H1 (cell line): Measurements from ENCODE around the gene RECK. TPM values are rescaled to one million over a fixed set of nuclear protein-coding genes. Genes with fewer than 3 reads are reported as not detected.

Experiments used
- CTCF ChIA-PET: fragments of 300-600 bp; sonication (Branson Sonifier 250); formaldehyde crosslinking; loops from one replicate; lab custom pipeline; 2021; ENCODE audit not compliant: partially characterized antibody; lab: Charles Lee
- POLR2A ChIA-PET: fragments of 300-600 bp; sonication (Branson Sonifier 250); formaldehyde crosslinking; loops from one replicate; lab custom pipeline; 2021; ENCODE audit warnings: inconsistent platforms; ENCODE audit not compliant: partially characterized antibody; lab: Charles Lee
- DNase-seq, 2 experiments: peaks; one replicate each; pipeline versions ENCODE4 v3.0.0 to v3.0.0-alpha.2; 2010 to 2022; ENCODE audit warnings: low spot score in 2 of 2, low read depth in 1 of 2, mixed read lengths in 1 of 2
- FAIRE-seq: peaks from 2 replicates; lab custom pipeline; 2011; peaks lifted over from hg19 to GRCh38; lab: Jason Lieb, UNC
- H2AFZ ChIP-seq: 2 replicates; pipeline ENCODE4 v1.8.1; 2012; ENCODE audit warnings: low read length, inconsistent platforms
- H2AK5ac ChIP-seq: 2 replicates; pipeline ENCODE4 v1.6.1; 2013; ENCODE audit warnings: low read depth, low read length
- H2BK120ac ChIP-seq: replicated peaks from 2 replicates; pipeline ENCODE3; 2013; ENCODE audit warnings: low read depth, low read length, inconsistent platforms
- H2BK12ac ChIP-seq: 2 replicates; pipeline ENCODE4 v1.6.1; 2013; ENCODE audit warnings: low read depth, low read length
- H2BK15ac ChIP-seq: 2 replicates; pipeline ENCODE4 v1.6.1; 2013; ENCODE audit warnings: low read length
- H2BK20ac ChIP-seq: 2 replicates; pipeline ENCODE4 v1.6.1; 2013; ENCODE audit warnings: low read length
- H2BK5ac ChIP-seq: 2 replicates; pipeline ENCODE4 v1.6.1; 2013; ENCODE audit warnings: low read depth, low read length
- H3K14ac ChIP-seq: 2 replicates; pipeline ENCODE4 v1.6.1; 2013; ENCODE audit warnings: inconsistent platforms; ENCODE audit not compliant: insufficient read length
- H3K18ac ChIP-seq: 2 replicates; pipeline ENCODE4 v1.6.1; 2013; ENCODE audit warnings: low read length; ENCODE audit errors: extremely low read depth
- H3K23ac ChIP-seq: 2 replicates; pipeline ENCODE4 v1.6.1; 2013; ENCODE audit warnings: inconsistent platforms; ENCODE audit not compliant: insufficient read length
- H3K23me2 ChIP-seq: 2 replicates; pipeline ENCODE4 v1.6.1; 2013; ENCODE audit warnings: low read depth, low read length
- H3K27ac ChIP-seq: 2 replicates; pipeline ENCODE4 v1.6.1; 2011; ENCODE audit warnings: low read depth, low read length, inconsistent platforms
- H3K27me3 ChIP-seq, 4 experiments: replicated peaks in 1 of 4; 1 replicate in 1 of 4; 2 replicates in 3 of 4; pipeline versions ENCODE4 v1.6.1 to v1.8.1; 2011 to 2013; ENCODE audit warnings: low read length in 3 of 4, mild to moderate bottlenecking in 3 of 4, inconsistent platforms in 2 of 4, mixed read lengths in 2 of 4, moderate library complexity in 1 of 4; ENCODE audit not compliant: control insufficient read depth in 3 of 4, insufficient read depth in 3 of 4; ENCODE audit errors: extremely low read depth in 1 of 4
- H3K36me3 ChIP-seq, 4 experiments: 2 replicates each; pipeline versions ENCODE4 v1.6.1 to v1.8.1; 2011 to 2013; ENCODE audit warnings: mild to moderate bottlenecking in 4 of 4, low read length in 3 of 4, moderate library complexity in 2 of 4, control low read depth in 1 of 4, inconsistent platforms in 1 of 4; ENCODE audit not compliant: insufficient read depth in 4 of 4, control insufficient read depth in 2 of 4
- H3K4ac ChIP-seq: replicated peaks from 2 replicates; pipeline ENCODE3; 2013; ENCODE audit warnings: low read length, low read depth, mixed read lengths, inconsistent platforms; ENCODE audit not compliant: insufficient read length
- H3K4me1 ChIP-seq, 4 experiments: replicated peaks in 1 of 4; 1 replicate in 1 of 4; 2 replicates in 3 of 4; pipeline versions ENCODE4 v1.6.1 to v1.8.1; 2011 to 2013; ENCODE audit warnings: low read length in 3 of 4, inconsistent platforms in 2 of 4, mixed read lengths in 1 of 4; ENCODE audit not compliant: insufficient read depth in 4 of 4, control insufficient read depth in 3 of 4
- H3K4me2 ChIP-seq, 2 experiments: 2 replicates each; pipeline versions ENCODE4 v1.6.1 to v1.8.1; 2011 to 2013; ENCODE audit warnings: low read depth in 2 of 2, low read length in 2 of 2, control low read depth in 1 of 2, inconsistent platforms in 1 of 2, mild to moderate bottlenecking in 1 of 2; ENCODE audit not compliant: insufficient read depth in 1 of 2
- H3K4me3 ChIP-seq, 4 experiments: fragments of 200-600, 300-600 bp in 1 of 4; sonication (generic), shearing (Covaris generic), sonication (Bioruptor Twin) in 1 of 4; 2 replicates each; pipeline versions ENCODE4 v1.5.1 to v1.8.1; 2011 to 2016; ENCODE audit warnings: low read length in 4 of 4, low read depth in 3 of 4, control low read depth in 2 of 4, inconsistent platforms in 2 of 4, mild to moderate bottlenecking in 2 of 4, mixed read lengths in 1 of 4, moderate library complexity in 1 of 4; ENCODE audit not compliant: insufficient read depth in 2 of 4; ENCODE audit errors: extremely low read depth in 1 of 4
- H3K56ac ChIP-seq: replicated peaks from 2 replicates; pipeline ENCODE3; 2013; ENCODE audit warnings: low read depth, mild to moderate bottlenecking, mixed read lengths, low read length, inconsistent platforms; ENCODE audit not compliant: insufficient read length
- H3K79me1 ChIP-seq: 2 replicates; pipeline ENCODE4 v1.6.1; 2013; ENCODE audit warnings: low read depth, low read length, control low read depth
- H3K79me2 ChIP-seq, 2 experiments: 2 replicates each; pipeline versions ENCODE4 v1.6.1 to v1.8.1; 2012 to 2013; ENCODE audit warnings: low read length in 2 of 2, mild to moderate bottlenecking in 2 of 2, inconsistent platforms in 1 of 2; ENCODE audit not compliant: insufficient read depth in 2 of 2, control insufficient read depth in 1 of 2
- H3K9ac ChIP-seq, 4 experiments: replicated peaks in 1 of 4; 1 replicate in 1 of 4; 2 replicates in 3 of 4; pipeline versions ENCODE4 v1.6.1 to v1.8.1; 2011 to 2013; ENCODE audit warnings: low read depth in 3 of 4, low read length in 3 of 4, control low read depth in 2 of 4, mild to moderate bottlenecking in 2 of 4, moderate library complexity in 2 of 4, inconsistent platforms in 1 of 4; ENCODE audit errors: extremely low read depth in 1 of 4
- H3K9me3 ChIP-seq, 2 experiments: 2 replicates each; pipeline versions ENCODE4 v1.6.1 to v1.8.1; 2012 to 2013; ENCODE audit warnings: mild to moderate bottlenecking in 2 of 2, moderate library complexity in 2 of 2, control low read depth in 1 of 2, inconsistent platforms in 1 of 2, low read depth in 1 of 2, low read length in 1 of 2, mixed read lengths in 1 of 2; ENCODE audit not compliant: insufficient read depth in 2 of 2
- H4K20me1 ChIP-seq, 2 experiments: replicated peaks in 1 of 2; 2 replicates each; pipeline versions ENCODE3 to v1.8.1; 2011 to 2013; ENCODE audit warnings: inconsistent platforms in 2 of 2, low read length in 2 of 2, mild to moderate bottlenecking in 1 of 2; ENCODE audit not compliant: insufficient read depth in 2 of 2, control insufficient read depth in 1 of 2
- H4K5ac ChIP-seq: 2 replicates; pipeline ENCODE4 v1.6.1; 2013; ENCODE audit warnings: low read length, low read depth, mixed read lengths, inconsistent platforms; ENCODE audit not compliant: insufficient read length
- H4K8ac ChIP-seq: 2 replicates; pipeline ENCODE4 v1.8.0; 2013; ENCODE audit warnings: mild to moderate bottlenecking, moderate library complexity, low read length, inconsistent platforms; ENCODE audit not compliant: insufficient read depth; ENCODE audit errors: extremely low read depth
- H4K91ac ChIP-seq: replicated peaks from 2 replicates; pipeline ENCODE3; 2013; ENCODE audit warnings: low read length, mixed read lengths, inconsistent platforms; ENCODE audit not compliant: insufficient read length
- SP2 ChIP-seq: IDR thresholded peaks from 2 replicates; pipeline ENCODE4 v1.6.1; 2012; ENCODE audit warnings: mild to moderate bottlenecking, low read length, inconsistent platforms
- WGBS, 2 experiments: shearing (Covaris generic) in 1 of 2; methylation state at CpG; one replicate each; pipeline versions ENCODE4 v1.1.6 to v1.1.7; 2013 to 2015; ENCODE audit warnings: low lambda C conversion rate in 2 of 2, mixed read lengths in 2 of 2, inconsistent platforms in 1 of 2, low coverage in 1 of 2, missing lambda C conversion rate in 1 of 2; ENCODE audit not compliant: insufficient replicate concordance in 2 of 2, insufficient coverage in 1 of 2, insufficient read length in 1 of 2; ENCODE audit errors: extremely low coverage in 1 of 2, missing lambda C conversion rate in 1 of 2; 5-methylcytosine and 5-hydroxymethylcytosine counted together
- polyA plus RNA-seq, 7 experiments: library from polyadenylated mRNA; depleted of rRNA in 3 of 7; stranded (reverse) in 5 of 7; unstranded in 2 of 7; fragments of >200 nt in 5 of 7; fragments of 200-250 nt in 2 of 7; gene quantifications; 1 replicate in 5 of 7; 2 replicates in 1 of 7; 4 replicates in 1 of 7; pipeline versions ENCODE4 v1.2.1 to v1.2.3, GENCODE V29; 2011 to 2013; ENCODE audit warnings: missing spikeins in 2 of 7, mixed read lengths in 2 of 7
- total RNA-seq: library from RNA; stranded (reverse); fragmentation: NEBNext Ultra II Directional; extraction: Animal tissue kit (Norgen Biotek cat#: 25700); gene quantifications from 2 replicates; pipeline ENCODE4 v1.2.1, GENCODE V29; 2021

Gene RECK
- total and polyA plus RNA-seq, 2 of the 8 experiments (the other 6 are each of a cell fraction or from before 2014, with no cell fraction given), result 5.4 to 9.8 TPM

GRCh38 chr9:36045610-36046009 lies 8.9 kb downstream of the RECK start:
- H3K4me1 ChIP-seq, result peaks cover 0 to 6% (median 3%) of the 10 kb centered on the region in 4 experiments; a peak in 3 of 7 replicates
- H3K56ac ChIP-seq, result no peak overlapping the region
- H3K9me3 ChIP-seq, result no peaks in the 10 kb centered on the region
- no peak overlapping the region for H2BK15ac ChIP-seq
- no peaks in the 10 kb centered on the region for H3K27me3 ChIP-seq
- H3K4ac ChIP-seq, result no peak overlapping the region
- no peak overlapping the region for H4K8ac ChIP-seq
- no peaks in the 10 kb centered on the region; the same call in none of the 2 replicates for H3K79me1 ChIP-seq
- no peaks in the 10 kb centered on the region for H3K23me2 ChIP-seq
- H2BK20ac ChIP-seq, result no peak overlapping the region
- no peak overlapping the region for H2BK12ac ChIP-seq
- H2AFZ ChIP-seq, result no peak overlapping the region
- no peak overlapping the region for H3K4me2 ChIP-seq
- H3K36me3 ChIP-seq, result no peaks in the 10 kb centered on the region
- no peak overlapping the region for H3K18ac ChIP-seq
- H3K27ac ChIP-seq, result no peak overlapping the region
- DNase-seq, result no peak
- ChIA-PET CTCF (no interaction called here), POLR2A (interaction anchor here (1.0 kb wide), 1 partner anchor 13 kb away, joined by 5 read pairs; no protein-coding TSS in a partner anchor)
- 91% methylated on average over 2 of the region's 2 CpGs; no CpG with 5 or more reads in 1 of the 2 experiments for WGBS, 2 experiments
- no peak overlapping the region for H3K4me3 ChIP-seq
- H2BK120ac ChIP-seq, result no peak overlapping the region
- peaks cover 0 to 77% of the 10 kb centered on the region in 2 experiments; a peak in 2 of 4 replicates for H3K79me2 ChIP-seq
- H2AK5ac ChIP-seq, result no peak overlapping the region
- no peak for FAIRE-seq
- H4K20me1 ChIP-seq, result peaks cover 0 to 1% of the 10 kb centered on the region in 2 experiments
- no peak overlapping the region for H3K23ac ChIP-seq
- H3K14ac ChIP-seq, result no peak overlapping the region
- no peak overlapping the region for H4K5ac ChIP-seq
- H3K9ac ChIP-seq, result no peak overlapping the region
- H2BK5ac ChIP-seq, result no peak overlapping the region
- no peak overlapping the region for H4K91ac ChIP-seq
- TF ChIP-seq SP2, result no peak
